Measurements from ENCODE around the gene URGCP. TPM values are rescaled to one million over a fixed set of nuclear protein-coding genes. Genes with fewer than 3 reads are reported as not detected.
A peak's percentile ranks its signal among the peaks of the same experiment; 100 is the strongest.

URGCP gene
- total RNA-seq, 1 experiment from 2014 or later: 28.0 TPM

- intact Hi-C loops (cut with micrococcal nuclease): no loop called here
- RAD21 ChIA-PET (ENCODE audit: low non-redundant PET in 1 of 2, low total read pairs in 2 of 2, uncharacterized antibody in 2 of 2, unreplicated experiment in 2 of 2): no interaction called here
- Histone ChIP-seq H2AFZ (ENCODE audit: low read depth, low read length, poor library complexity, severe bottlenecking) (no peak overlapping the region), H3K9me3 (ENCODE audit: control insufficient read depth in 1 of 2, insufficient read depth in 1 of 2, low read depth in 1 of 2, low read length in 2 of 2) (no peaks in the 10 kb centered on the region), H3K27ac (ENCODE audit: low read depth, low read length) (no peak overlapping the region), H3K79me2 (ENCODE audit: insufficient read depth, low read length) (peaks cover 8% of the 10 kb centered on the region), H3K36me3 (ENCODE audit: control insufficient read depth in 1 of 2, insufficient read depth in 2 of 2, low read length in 2 of 2) (peaks cover 11 to 14% of the 10 kb centered on the region in 2 experiments), H3K4me2 (ENCODE audit: low read length) (peak overlapping the region; percentile 57), H3K27me3 (ENCODE audit: insufficient read depth, low read length) (no peaks in the 10 kb centered on the region), H3K4me3 (replicated peaks in 1 of 2; ENCODE audit: low read depth in 1 of 2, low read length in 2 of 2) (no peak overlapping the region), H3K9ac (ENCODE audit: low read length) (no peak overlapping the region), H3K4me1 (ENCODE audit: control insufficient read depth in 1 of 2, insufficient read depth in 2 of 2, low read length in 2 of 2) (peaks cover 8 to 32% of the 10 kb centered on the region in 2 experiments; a peak in 3 of 4 replicates), H4K20me1 (ENCODE audit: insufficient read depth) (no peaks in the 10 kb centered on the region), H3K9me2 (ENCODE audit: insufficient read depth) (no peaks in the 10 kb centered on the region)
- peak; percentile 22 for DNase-seq (ENCODE audit: low read depth, low spot score)
- CTCF ChIA-PET: no interaction called here
- no TSS peak for BruUV-seq (replicated peaks)
- TF ChIP-seq YY1 (IDR thresholded peaks at IDR 0.05; ENCODE audit: extremely low read depth, insufficient replicate concordance, low read depth, low read length) (no peak), SIN3A (IDR thresholded peaks at IDR 0.05; ENCODE audit: low read depth) (no peak), ZNF274 (IDR thresholded peaks at IDR 0.05; ENCODE audit: low read depth, low read length) (no peak), ZBTB33 (IDR thresholded peaks at IDR 0.05; ENCODE audit: extremely low read depth, insufficient replicate concordance, low read length) (no peak), MAX (IDR thresholded peaks at IDR 0.05) (no peak), CEBPB (IDR thresholded peaks at IDR 0.05; ENCODE audit: low read depth) (peak; percentile 25; the same call in 1 of the 2 replicates), SP1 (IDR thresholded peaks at IDR 0.05; ENCODE audit: low read depth) (0 out of 2 replicates have a peak, but pooled peaks have one; percentile 24), POLR2A (IDR thresholded peaks at IDR 0.05; ENCODE audit: borderline replicate concordance, extremely low read depth, insufficient read depth, insufficient read length) (no peak), TCF7L2 (IDR thresholded peaks at IDR 0.05; ENCODE audit: borderline replicate concordance, extremely low read depth, insufficient read depth, insufficient read length) (no peak), CBX3 (IDR thresholded peaks at IDR 0.05; ENCODE audit: low read depth) (no peak), POLR2AphosphoS5 (IDR thresholded peaks at IDR 0.05; ENCODE audit: low read depth, low read length) (peak; percentile 13; the same call in 1 of the 2 replicates), ELF1 (IDR thresholded peaks at IDR 0.05; ENCODE audit: borderline replicate concordance, low read depth) (no peak), EZH2phosphoT487 (IDR thresholded peaks at IDR 0.05; ENCODE audit: borderline replicate concordance) (no peak), RAD21 (IDR thresholded peaks at IDR 0.05; ENCODE audit: low read depth) (no peak), JUND (IDR thresholded peaks at IDR 0.05) (peak; percentile 40), FOSL1 (IDR thresholded peaks at IDR 0.05; ENCODE audit: low read depth) (peak; percentile 24; the same call in 1 of the 2 replicates), EGR1 (IDR thresholded peaks at IDR 0.05; ENCODE audit: low read depth) (no peak), SRF (IDR thresholded peaks at IDR 0.05; ENCODE audit: low read depth) (no peak)
- TF ChIP-seq, protein P1, sequence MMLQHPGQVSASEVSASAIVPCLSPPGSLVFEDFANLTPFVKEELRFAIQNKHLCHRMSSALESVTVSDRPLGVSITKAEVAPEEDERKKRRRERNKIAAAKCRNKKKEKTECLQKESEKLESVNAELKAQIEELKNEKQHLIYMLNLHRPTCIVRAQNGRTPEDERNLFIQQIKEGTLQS (IDR thresholded peaks at IDR 0.05): no peak
- POLR2A ChIA-PET: no interaction called here
- no peak for ATAC-seq
Observed at GRCh38 chr7:43873300-43873699, 33.1 kb downstream of the URGCP start.

Data from HCT116 (cell line).